MM.1S (cell line): ENCODE results near the gene PTH1R.

ENCODE experiments used
- DNase-seq: peaks from one replicate; pipeline ENCODE4 v3.0.0-alpha.2; 2015
- H2AFZ ChIP-seq: fragments of 300-600 bp; sonication (generic); 2 replicates; pipeline ENCODE4 v1.6.0; 2016; ENCODE audit warnings: antibody characterized with exemption, low read length
- H3F3A ChIP-seq: fragments of 300-600 bp; sonication (generic); 2 replicates; pipeline ENCODE4 v1.6.1; 2016; ENCODE audit warnings: mild to moderate bottlenecking, antibody characterized with exemption, low read length, moderate library complexity, mixed read lengths; ENCODE audit not compliant: insufficient read depth
- H3K27ac ChIP-seq: fragments of 300-600 bp; sonication (generic); 2 replicates; pipeline ENCODE4 v1.5.1; 2016; ENCODE audit warnings: mild to moderate bottlenecking, low read length
- H3K27me3 ChIP-seq: fragments of 300-600 bp; sonication (generic); replicated peaks from 2 replicates; pipeline ENCODE4 v1.6.0; 2016; ENCODE audit warnings: low read length; ENCODE audit not compliant: insufficient read depth
- H3K36me3 ChIP-seq: fragments of 300-600 bp; sonication (generic); replicated peaks from 2 replicates; pipeline ENCODE4 v1.6.1; 2016; ENCODE audit warnings: mild to moderate bottlenecking, low read length, mixed read lengths; ENCODE audit not compliant: insufficient read depth
- H3K4me1 ChIP-seq: fragments of 300-600 bp; sonication (generic); 2 replicates; pipeline ENCODE4 v1.6.1; 2016; ENCODE audit warnings: low read length, mixed read lengths
- H3K4me2 ChIP-seq: fragments of 300-600 bp; sonication (generic); 2 replicates; pipeline ENCODE4 v1.6.0; 2016; ENCODE audit warnings: low read depth, low read length
- H3K4me3 ChIP-seq: fragments of 300-600 bp; sonication (generic); 2 replicates; pipeline ENCODE4 v1.5.1; 2016; ENCODE audit warnings: low read length, mixed read lengths
- H3K79me2 ChIP-seq: fragments of 300-600 bp; sonication (generic); 2 replicates; pipeline ENCODE4 v1.6.1; 2016; ENCODE audit warnings: mixed run types, low read length, mixed read lengths
- H3K9ac ChIP-seq: fragments of 300-600 bp; sonication (generic); 2 replicates; pipeline ENCODE4 v1.6.1; 2016; ENCODE audit warnings: low read length, mixed read lengths
- H3K9me2 ChIP-seq: fragments of 300-600 bp; sonication (generic); replicated peaks from 2 replicates; pipeline ENCODE4 v1.6.1; 2016; ENCODE audit warnings: mild to moderate bottlenecking, low read length, mixed read lengths; ENCODE audit not compliant: insufficient read depth
- H3K9me3 ChIP-seq: fragments of 300-600 bp; sonication (generic); replicated peaks from 2 replicates; pipeline ENCODE4 v1.6.1; 2016; ENCODE audit warnings: mild to moderate bottlenecking, low read length, mixed read lengths; ENCODE audit not compliant: insufficient read depth
- H4K20me1 ChIP-seq: fragments of 300-600 bp; sonication (generic); 2 replicates; pipeline ENCODE4 v1.6.1; 2016; ENCODE audit warnings: mild to moderate bottlenecking, low read length, moderate library complexity, mixed read lengths; ENCODE audit not compliant: insufficient read depth
- EZH2 ChIP-seq: fragments of 300-600 bp; sonication (generic); optimal IDR thresholded peaks from 2 replicates; pipeline ENCODE3; 2017; ENCODE audit warnings: low read depth, mild to moderate bottlenecking, antibody characterized with exemption, low read length, mixed read lengths
- EZH2phosphoT487 ChIP-seq: fragments of 300-600 bp; sonication (generic); IDR thresholded peaks from 2 replicates; pipeline ENCODE4 v1.6.1; 2018; ENCODE audit warnings: antibody characterized with exemption, low read length
- TF ChIP-seq, protein P1 (sequence below): fragments of 300-600 bp; sonication (generic); IDR thresholded peaks from 2 replicates; pipeline ENCODE4 v1.5.1; 2016; ENCODE audit warnings: antibody characterized with exemption, low read length, mixed read lengths

Gene PTH1R

GRCh38 chr3:46946856-46947545 is 69.5 kb downstream of the PTH1R start:
- H3K9ac ChIP-seq = no peak overlapping the region
- H3K27ac ChIP-seq = no peak overlapping the region
- no peak overlapping the region for H3K4me3 ChIP-seq
- no peak overlapping the region for H3K4me2 ChIP-seq
- H3F3A ChIP-seq = no peaks in the 10 kb centered on the region
- peaks cover 7% of the 10 kb centered on the region for H3K4me1 ChIP-seq
- no peak overlapping the region for H2AFZ ChIP-seq
- peaks cover 3% of the 10 kb centered on the region; the same call in 1 of the 2 replicates for H3K36me3 ChIP-seq
- TF ChIP-seq, protein P1, sequence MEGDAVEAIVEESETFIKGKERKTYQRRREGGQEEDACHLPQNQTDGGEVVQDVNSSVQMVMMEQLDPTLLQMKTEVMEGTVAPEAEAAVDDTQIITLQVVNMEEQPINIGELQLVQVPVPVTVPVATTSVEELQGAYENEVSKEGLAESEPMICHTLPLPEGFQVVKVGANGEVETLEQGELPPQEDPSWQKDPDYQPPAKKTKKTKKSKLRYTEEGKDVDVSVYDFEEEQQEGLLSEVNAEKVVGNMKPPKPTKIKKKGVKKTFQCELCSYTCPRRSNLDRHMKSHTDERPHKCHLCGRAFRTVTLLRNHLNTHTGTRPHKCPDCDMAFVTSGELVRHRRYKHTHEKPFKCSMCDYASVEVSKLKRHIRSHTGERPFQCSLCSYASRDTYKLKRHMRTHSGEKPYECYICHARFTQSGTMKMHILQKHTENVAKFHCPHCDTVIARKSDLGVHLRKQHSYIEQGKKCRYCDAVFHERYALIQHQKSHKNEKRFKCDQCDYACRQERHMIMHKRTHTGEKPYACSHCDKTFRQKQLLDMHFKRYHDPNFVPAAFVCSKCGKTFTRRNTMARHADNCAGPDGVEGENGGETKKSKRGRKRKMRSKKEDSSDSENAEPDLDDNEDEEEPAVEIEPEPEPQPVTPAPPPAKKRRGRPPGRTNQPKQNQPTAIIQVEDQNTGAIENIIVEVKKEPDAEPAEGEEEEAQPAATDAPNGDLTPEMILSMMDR = no peak
- TF ChIP-seq EZH2 = no peak
- TF ChIP-seq EZH2phosphoT487 = no peak
- peaks cover 86% of the 10 kb centered on the region for H4K20me1 ChIP-seq
- H3K9me2 ChIP-seq = no peaks in the 10 kb centered on the region
- no peak for DNase-seq
- no peaks in the 10 kb centered on the region for H3K27me3 ChIP-seq
- H3K79me2 ChIP-seq = peaks cover 98% of the 10 kb centered on the region
- H3K9me3 ChIP-seq = no peaks in the 10 kb centered on the region

DNA sequence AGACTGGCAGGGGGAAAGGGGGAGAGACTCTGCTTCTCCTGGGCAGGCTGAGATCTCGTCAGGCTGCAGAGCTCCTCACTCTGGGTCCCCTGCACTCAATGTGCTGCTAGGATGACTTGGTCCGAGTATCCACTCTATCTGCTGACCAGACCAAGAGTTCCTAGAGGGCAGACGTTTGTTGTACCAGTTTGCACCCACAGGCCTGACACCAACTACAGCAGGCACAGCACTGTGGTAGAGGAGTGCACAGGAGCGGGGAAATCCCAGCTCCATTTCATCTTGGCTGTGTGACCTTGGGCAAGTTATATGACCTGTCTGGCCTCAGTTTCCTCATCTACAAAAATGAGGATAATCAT is 70.0 kb downstream of the PTH1R start:
- no peak overlapping the region for H3K9ac ChIP-seq
- no peaks in the 10 kb centered on the region for H3K27me3 ChIP-seq
- H3K9me2 ChIP-seq = no peaks in the 10 kb centered on the region
- peaks cover 86% of the 10 kb centered on the region for H4K20me1 ChIP-seq
- H3K79me2 ChIP-seq = peaks cover 98% of the 10 kb centered on the region
- no peak for DNase-seq
- no peaks in the 10 kb centered on the region for H3F3A ChIP-seq
- TF ChIP-seq, protein P1 = no peak
- TF ChIP-seq EZH2 (no peak), EZH2phosphoT487 (no peak)
- H2AFZ ChIP-seq = no peak overlapping the region
- no peak overlapping the region for H3K27ac ChIP-seq
- no peaks in the 10 kb centered on the region for H3K9me3 ChIP-seq
- peaks cover 7% of the 10 kb centered on the region for H3K4me1 ChIP-seq
- no peak overlapping the region for H3K4me3 ChIP-seq
- no peak overlapping the region for H3K4me2 ChIP-seq
- H3K36me3 ChIP-seq = peaks cover 3% of the 10 kb centered on the region; the same call in 1 of the 2 replicates

DNA sequence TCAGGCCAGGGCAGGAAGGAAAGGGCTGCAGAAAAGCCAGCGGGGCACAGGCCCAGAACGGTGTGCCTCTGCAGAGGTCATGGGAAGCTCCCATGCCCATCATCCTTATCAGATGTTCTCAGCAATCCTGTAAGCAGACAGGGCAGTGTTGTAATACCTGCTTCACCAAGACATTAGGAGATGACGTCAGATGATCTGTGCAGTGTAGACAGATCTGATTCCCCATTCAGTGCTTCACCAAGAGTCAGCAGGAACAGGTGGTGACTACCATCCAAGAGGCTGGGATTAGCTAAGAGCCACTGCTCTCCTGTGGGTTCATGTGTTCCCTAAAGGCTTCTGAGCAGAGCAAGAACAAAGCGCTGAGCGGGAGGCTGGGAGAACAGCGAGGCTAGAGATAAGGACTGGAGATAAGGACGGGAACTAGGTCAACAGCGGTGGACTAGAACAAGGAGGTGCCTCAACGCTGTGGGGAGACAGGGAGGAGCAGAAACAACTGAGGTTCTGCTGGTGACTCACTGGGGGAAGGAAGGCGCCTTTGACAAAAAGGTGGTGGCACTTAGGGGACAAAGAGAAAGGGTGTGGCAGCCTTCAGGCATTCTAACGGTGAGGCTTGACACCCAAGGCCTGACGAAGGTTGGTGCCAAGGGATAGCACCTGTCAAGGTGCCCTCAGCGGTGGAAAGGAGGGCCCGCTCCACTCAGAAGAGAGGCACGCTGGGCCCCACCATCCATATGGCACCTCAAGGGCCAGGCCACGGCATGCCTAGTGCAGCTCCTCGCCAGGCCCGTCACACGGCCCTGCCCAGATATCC is 70.7 kb downstream of the PTH1R start:
- Histone ChIP-seq H2AFZ (no peak overlapping the region), H3K36me3 (peaks cover 3% of the 10 kb centered on the region; the same call in 1 of the 2 replicates), H3K27me3 (no peaks in the 10 kb centered on the region), H3K4me3 (no peak overlapping the region), H3K4me1 (peaks cover 7% of the 10 kb centered on the region), H3K27ac (no peak overlapping the region), H3F3A (no peaks in the 10 kb centered on the region), H4K20me1 (peaks cover 86% of the 10 kb centered on the region), H3K4me2 (no peak overlapping the region), H3K79me2 (peaks cover 98% of the 10 kb centered on the region), H3K9me3 (no peaks in the 10 kb centered on the region), H3K9ac (no peak overlapping the region), H3K9me2 (no peaks in the 10 kb centered on the region)
- DNase-seq = no peak
- TF ChIP-seq EZH2 (no peak), EZH2phosphoT487 (no peak)
- TF ChIP-seq, protein P1 = no peak
